Retina (tissue), 1 donor: ENCODE results near the gene NMNAT2.

Experiments used
- DNase-seq: peaks from one replicate; pipeline ENCODE4 v3.0.0-alpha.2; 2016

The NMNAT2 gene

GRCh38 chr1:183363972-183364371 lies 54.2 kb downstream of the NMNAT2 start:
- no peak for DNase-seq

- DNase-seq = no peak
These were observed 57.1 kb downstream of the NMNAT2 start for GRCh38 chr1:183361081-183361480.

- DNase-seq = no peak
These were observed 57.7 kb downstream of the NMNAT2 start for GRCh38 chr1:183360473-183360872.

- no peak for DNase-seq
These were observed 61.5 kb downstream of the NMNAT2 start for GRCh38 chr1:183356534-183357182.

- no peak for DNase-seq
These were observed 62.4 kb downstream of the NMNAT2 start for GRCh38 chr1:183355797-183356196.

GRCh38 chr1:183355181-183355580 lies 63.0 kb downstream of the NMNAT2 start:
- no peak for DNase-seq

GRCh38 chr1:183353597-183353996 lies 64.6 kb downstream of the NMNAT2 start:
- no peak for DNase-seq

GRCh38 chr1:183349201-183349711 lies 68.9 kb downstream of the NMNAT2 start:
- peak; percentile 64 for DNase-seq

GRCh38 chr1:183346276-183346732 lies 71.9 kb downstream of the NMNAT2 start:
- DNase-seq = no peak

GRCh38 chr1:183339556-183340167 lies 78.5 kb downstream of the NMNAT2 start:
- no peak for DNase-seq

- peak; percentile 81 for DNase-seq
These were observed 87.0 kb downstream of the NMNAT2 start for GRCh38 chr1:183331091-183331742.

- DNase-seq = peak; percentile 40
These were observed 87.8 kb downstream of the NMNAT2 start for GRCh38 chr1:183330335-183330734.

- no peak for DNase-seq
These were observed 89.8 kb downstream of the NMNAT2 start for GRCh38 chr1:183328371-183328770.

- DNase-seq = no peak
These were observed 90.5 kb downstream of the NMNAT2 start for GRCh38 chr1:183327434-183328290.

- DNase-seq = no peak
These were observed 94.1 kb downstream of the NMNAT2 start for GRCh38 chr1:183323849-183324683.

GRCh38 chr1:183319606-183320005 lies 98.6 kb downstream of the NMNAT2 start:
- DNase-seq = no peak

GRCh38 chr1:183319051-183319450 lies 99.1 kb downstream of the NMNAT2 start:
- DNase-seq = no peak

- DNase-seq = no peak
These were observed 99.7 kb downstream of the NMNAT2 start for GRCh38 chr1:183318433-183318832.

GRCh38 chr1:183315991-183316758 lies 102.0 kb downstream of the NMNAT2 start:
- DNase-seq = peak; percentile 44

- no peak for DNase-seq
These were observed 105.1 kb downstream of the NMNAT2 start for GRCh38 chr1:183313063-183313462.
